NB4 (cell line): ENCODE measurements around the gene CYB5R3.

ENCODE experiments used
- CTCF ChIP-seq: IDR thresholded peaks from one replicate; pipeline ENCODE4 v1.5.1; 2012; ENCODE audit warnings: low read depth, low read length
- MYC ChIP-seq: IDR thresholded peaks from 2 replicates; pipeline ENCODE4 v1.6.1; 2011; ENCODE audit warnings: low read depth, low read length
- POLR2A ChIP-seq: IDR thresholded peaks from 2 replicates; pipeline ENCODE4 v1.6.1; 2011; ENCODE audit warnings: mild to moderate bottlenecking; ENCODE audit not compliant: insufficient read length; ENCODE audit errors: extremely low read depth

GRCh38 chr22:42656578-42656977 is 7.4 kb upstream of the CYB5R3 start:
- TF ChIP-seq CTCF (no peak), POLR2A (no peak), MYC (no peak)
